ENCODE measurements around the gene ZFP90.

GRCh38 chr16:68526782-68527145 is 12.3 kb upstream of the ZFP90 start:
- no peak for TF ChIP-seq POLR2A (IDR thresholded peaks at IDR 0.05)
- TF ChIP-seq, protein P1, sequence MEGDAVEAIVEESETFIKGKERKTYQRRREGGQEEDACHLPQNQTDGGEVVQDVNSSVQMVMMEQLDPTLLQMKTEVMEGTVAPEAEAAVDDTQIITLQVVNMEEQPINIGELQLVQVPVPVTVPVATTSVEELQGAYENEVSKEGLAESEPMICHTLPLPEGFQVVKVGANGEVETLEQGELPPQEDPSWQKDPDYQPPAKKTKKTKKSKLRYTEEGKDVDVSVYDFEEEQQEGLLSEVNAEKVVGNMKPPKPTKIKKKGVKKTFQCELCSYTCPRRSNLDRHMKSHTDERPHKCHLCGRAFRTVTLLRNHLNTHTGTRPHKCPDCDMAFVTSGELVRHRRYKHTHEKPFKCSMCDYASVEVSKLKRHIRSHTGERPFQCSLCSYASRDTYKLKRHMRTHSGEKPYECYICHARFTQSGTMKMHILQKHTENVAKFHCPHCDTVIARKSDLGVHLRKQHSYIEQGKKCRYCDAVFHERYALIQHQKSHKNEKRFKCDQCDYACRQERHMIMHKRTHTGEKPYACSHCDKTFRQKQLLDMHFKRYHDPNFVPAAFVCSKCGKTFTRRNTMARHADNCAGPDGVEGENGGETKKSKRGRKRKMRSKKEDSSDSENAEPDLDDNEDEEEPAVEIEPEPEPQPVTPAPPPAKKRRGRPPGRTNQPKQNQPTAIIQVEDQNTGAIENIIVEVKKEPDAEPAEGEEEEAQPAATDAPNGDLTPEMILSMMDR (IDR thresholded peaks at IDR 0.05), result no peak
